Embryonic facial prominence (tissue), 1 donor: ENCODE data around the gene ATG12.

Source experiments
- DNase-seq: peaks from one replicate; pipeline ENCODE4 v3.0.0-alpha.2; 2016; ENCODE audit errors: extremely low spot score

Gene ATG12

DNA sequence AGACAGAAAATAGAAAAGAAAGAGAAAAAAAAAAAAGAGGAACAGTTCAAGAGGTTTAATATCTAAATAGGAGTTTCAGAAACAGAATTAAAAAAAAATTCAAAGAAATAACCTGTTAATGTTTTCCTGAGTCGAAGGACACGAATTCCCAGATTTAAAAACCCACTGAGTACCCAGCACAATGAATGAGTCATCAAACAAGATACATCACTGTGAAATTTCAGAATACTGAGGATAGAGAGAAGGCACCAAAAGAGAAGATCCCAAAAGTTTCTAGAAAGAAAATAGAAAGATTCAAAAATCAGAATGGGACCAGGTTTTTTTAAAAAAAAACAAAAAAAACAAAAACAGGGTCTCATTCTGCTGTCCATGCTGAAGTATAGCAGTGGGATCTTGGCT lies 33.7 kb downstream of the ATG12 start:
- no peak for DNase-seq

GRCh38 chr5:115806986-115807653 lies 34.2 kb downstream of the ATG12 start:
- no peak for DNase-seq

GRCh38 chr5:115801984-115802383 lies 39.4 kb downstream of the ATG12 start:
- DNase-seq, result no peak

GRCh38 chr5:115801152-115801551 lies 40.2 kb downstream of the ATG12 start:
- DNase-seq, result no peak

- no peak for DNase-seq
These were observed 41.3 kb downstream of the ATG12 start for GRCh38 chr5:115800108-115800507.

- no peak for DNase-seq
These were observed 43.1 kb downstream of the ATG12 start for GRCh38 chr5:115798252-115798651.

DNA sequence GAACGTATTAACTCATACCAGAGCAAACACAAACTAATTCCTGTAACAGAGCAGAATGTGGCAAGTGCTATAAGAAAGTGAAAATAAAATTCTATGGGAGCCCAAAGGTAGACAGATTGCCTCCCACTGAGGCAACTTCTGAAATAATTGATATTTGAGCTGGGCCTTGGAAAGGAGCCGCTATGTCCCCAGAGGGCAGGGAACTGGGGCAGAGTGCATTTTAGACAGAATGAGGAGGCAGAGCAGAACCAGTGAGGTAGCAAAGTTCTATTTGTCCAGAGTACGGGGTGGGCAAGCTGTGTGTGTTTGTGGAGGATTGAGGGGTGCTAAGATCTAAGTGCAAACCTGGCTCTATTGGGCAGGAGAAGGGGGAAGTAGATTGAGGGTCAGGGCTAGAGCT lies 44.7 kb downstream of the ATG12 start:
- no peak for DNase-seq

DNA sequence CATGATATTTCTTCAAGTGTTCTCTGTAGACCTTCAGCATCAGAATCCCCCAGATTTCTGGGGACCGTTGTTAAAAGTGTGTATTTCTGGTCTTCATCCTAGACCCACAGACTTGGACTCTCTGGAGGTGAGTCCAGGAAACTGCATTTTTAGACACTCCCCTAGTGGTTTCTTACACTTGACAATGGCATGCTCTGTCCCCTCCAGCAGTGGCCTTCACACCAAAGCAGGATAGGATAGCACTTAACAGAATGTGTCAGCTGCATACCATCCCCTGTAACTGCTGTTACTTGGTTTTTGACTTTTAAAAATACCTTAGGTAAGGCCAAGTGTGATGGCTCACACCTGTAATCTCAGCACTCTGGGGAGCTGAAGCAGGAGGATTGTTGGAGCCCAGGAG lies 45.7 kb downstream of the ATG12 start:
- DNase-seq, result no peak

GRCh38 chr5:115788440-115788839 lies 52.9 kb downstream of the ATG12 start:
- DNase-seq, result no peak

- DNase-seq, result no peak
These were observed 53.9 kb downstream of the ATG12 start for GRCh38 chr5:115787426-115787825.

GRCh38 chr5:115785381-115786065 lies 55.8 kb downstream of the ATG12 start:
- no peak for DNase-seq

DNA sequence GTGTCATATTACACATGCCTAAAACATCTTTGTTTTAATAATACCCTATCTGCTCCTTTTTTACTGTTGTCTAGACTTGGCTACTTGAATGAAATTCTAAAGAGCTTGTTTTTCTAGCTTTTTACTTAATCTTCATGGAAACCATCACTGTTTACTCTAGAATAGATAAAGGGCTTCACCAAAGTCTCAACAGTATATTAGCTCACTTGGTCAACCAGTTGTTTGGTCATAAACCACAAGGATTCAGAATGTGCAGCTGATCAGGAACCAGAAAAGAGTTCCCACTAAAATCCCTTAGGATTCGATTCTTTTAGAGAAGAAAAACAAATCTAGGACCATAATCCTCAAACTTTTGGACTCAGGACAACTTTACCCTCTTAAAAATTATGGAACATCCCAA lies 62.9 kb downstream of the ATG12 start:
- no peak for DNase-seq
